ENCODE measurements around the gene LCE7A.

LCE7A gene

DNA sequence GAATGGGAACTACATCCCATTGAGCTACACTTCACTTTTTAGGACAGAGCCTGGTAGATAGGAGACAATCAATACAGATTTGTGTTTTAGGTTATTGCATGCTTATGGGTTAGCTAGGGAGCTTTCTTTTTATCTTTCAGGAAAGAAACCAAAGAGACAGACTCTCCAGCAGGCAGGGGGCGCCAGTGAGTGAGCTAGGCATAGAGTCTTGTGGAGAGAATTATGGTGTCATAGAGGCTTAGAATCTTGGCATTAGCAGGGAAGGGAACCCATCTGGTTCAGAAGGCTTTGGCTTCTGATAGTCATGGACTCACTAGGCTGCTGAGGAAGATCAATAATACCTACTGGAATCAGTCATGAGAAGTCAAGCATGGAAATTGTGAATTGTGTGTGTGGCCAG lies 18.2 kb downstream of the LCE7A start, which contains the start of gene SMCP:
Gene SMCP (plus strand): TSS at position 281 of the 400 bp plus-strand sequence. CDS start 6,101 bp downstream, outside the sequence.
- Histone ChIP-seq H3K4me1 (ENCODE audit: low read depth, poor library complexity, severe bottlenecking) (peaks cover 4% of the 10 kb centered on the region), H3K4me2 (no peak within 1 kb of the TSS), H3K36me3 (ENCODE audit: insufficient read depth) (no peaks in the 10 kb centered on the region), H3K27ac (no peak within 1 kb of the TSS), H4K20me1 (ENCODE audit: insufficient read depth) (no peaks in the 10 kb centered on the region), H3K4me3 (IDR thresholded peaks at IDR 0.05; ENCODE audit: insufficient read depth, low read depth, low read length) (no peak within 1 kb of the TSS), H2AFZ (ENCODE audit: low read depth) (no peak within 1 kb of the TSS), H3K27me3 (ENCODE audit: insufficient read depth, low read depth) (no peaks in the 10 kb centered on the region), H3K9ac (no peak within 1 kb of the TSS), H3K79me2 (ENCODE audit: insufficient read depth, low read depth) (no peaks in the 10 kb centered on the region)
- peak; percentile 85 for TF ChIP-seq CTCF (conservative IDR thresholded peaks at IDR 0.05; ENCODE audit: low read depth, low read length)

DNA sequence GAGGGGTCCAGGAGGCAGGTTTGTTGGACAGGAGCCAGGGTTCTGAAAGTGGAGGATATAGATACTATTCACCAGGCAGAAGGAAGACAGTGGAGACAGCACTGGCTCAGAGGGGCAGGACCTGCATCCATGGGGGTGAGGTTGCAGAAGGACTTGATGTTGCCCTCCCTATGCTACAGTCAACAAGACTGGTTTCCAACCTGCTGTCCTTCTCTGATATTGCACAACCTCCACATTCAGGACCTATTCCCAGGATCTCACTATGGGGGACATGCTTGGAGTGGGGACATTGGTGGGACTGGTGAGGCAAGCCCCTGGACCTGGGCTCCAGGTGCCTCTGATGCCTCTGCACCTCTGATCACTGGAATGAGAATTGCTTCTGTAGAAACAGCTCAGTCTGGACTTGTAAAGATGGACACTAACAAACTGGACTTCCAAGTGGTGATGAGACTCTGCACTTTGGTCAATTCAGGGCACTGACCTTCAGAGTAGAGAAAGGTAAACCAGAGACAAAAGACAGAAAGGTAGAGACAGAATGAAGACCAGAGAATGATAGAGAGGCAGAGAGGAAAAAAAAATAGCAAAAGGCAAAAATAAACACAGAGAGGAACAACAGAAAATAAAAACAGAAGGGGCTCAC lies 19.9 kb downstream of the LCE7A start:
- no peak overlapping the region for H3K4me2 ChIP-seq
- no peaks in the 10 kb centered on the region for H3K36me3 ChIP-seq (ENCODE audit: insufficient read depth)
- H3K9ac ChIP-seq: no peak overlapping the region
- H3K27me3 ChIP-seq (ENCODE audit: insufficient read depth, low read depth): no peaks in the 10 kb centered on the region
- no peak overlapping the region for H2AFZ ChIP-seq (ENCODE audit: low read depth)
- no peak; the same call in 1 of the 2 replicates for TF ChIP-seq CTCF (conservative IDR thresholded peaks at IDR 0.05; ENCODE audit: low read depth, low read length)
- no peak overlapping the region for H3K4me3 ChIP-seq (IDR thresholded peaks at IDR 0.05; ENCODE audit: insufficient read depth, low read depth, low read length)
- H3K27ac ChIP-seq: no peak overlapping the region
- no peaks in the 10 kb centered on the region for H4K20me1 ChIP-seq (ENCODE audit: insufficient read depth)
- H3K4me1 ChIP-seq (ENCODE audit: low read depth, poor library complexity, severe bottlenecking): peaks cover 4% of the 10 kb centered on the region
- H3K79me2 ChIP-seq (ENCODE audit: insufficient read depth, low read depth): no peaks in the 10 kb centered on the region

GRCh38 chr1:152880316-152880715 lies 20.5 kb downstream of the LCE7A start:
- peaks cover 4% of the 10 kb centered on the region for H3K4me1 ChIP-seq (ENCODE audit: low read depth, poor library complexity, severe bottlenecking)
- no peaks in the 10 kb centered on the region for H3K27me3 ChIP-seq (ENCODE audit: insufficient read depth, low read depth)
- H2AFZ ChIP-seq (ENCODE audit: low read depth): no peak overlapping the region
- H3K4me3 ChIP-seq (IDR thresholded peaks at IDR 0.05; ENCODE audit: insufficient read depth, low read depth, low read length): no peak overlapping the region
- H4K20me1 ChIP-seq (ENCODE audit: insufficient read depth): no peaks in the 10 kb centered on the region
- H3K79me2 ChIP-seq (ENCODE audit: insufficient read depth, low read depth): no peaks in the 10 kb centered on the region
- H3K4me2 ChIP-seq: no peak overlapping the region
- H3K9ac ChIP-seq: no peak overlapping the region
- no peak for TF ChIP-seq CTCF (conservative IDR thresholded peaks at IDR 0.05; ENCODE audit: low read depth, low read length)
- H3K36me3 ChIP-seq (ENCODE audit: insufficient read depth): no peaks in the 10 kb centered on the region
- no peak overlapping the region for H3K27ac ChIP-seq

GRCh38 chr1:152880907-152881306 lies 21.1 kb downstream of the LCE7A start:
- Histone ChIP-seq H3K27me3 (ENCODE audit: insufficient read depth, low read depth) (no peaks in the 10 kb centered on the region), H3K4me1 (ENCODE audit: low read depth, poor library complexity, severe bottlenecking) (peaks cover 4% of the 10 kb centered on the region), H4K20me1 (ENCODE audit: insufficient read depth) (no peaks in the 10 kb centered on the region), H3K4me2 (no peak overlapping the region), H3K4me3 (IDR thresholded peaks at IDR 0.05; ENCODE audit: insufficient read depth, low read depth, low read length) (no peak overlapping the region), H2AFZ (ENCODE audit: low read depth) (no peak overlapping the region), H3K9ac (no peak overlapping the region), H3K79me2 (ENCODE audit: insufficient read depth, low read depth) (no peaks in the 10 kb centered on the region), H3K36me3 (ENCODE audit: insufficient read depth) (no peaks in the 10 kb centered on the region), H3K27ac (no peak overlapping the region)
- TF ChIP-seq CTCF (conservative IDR thresholded peaks at IDR 0.05; ENCODE audit: low read depth, low read length): no peak
